OCI-LY1 (cell line): ENCODE results near the gene RRAS2.

Experiments used
- CTCF ChIP-seq: fragments of 200-600 bp; sonication (generic), shearing (Covaris generic); IDR thresholded peaks from 2 replicates; pipeline ENCODE4 v1.5.1; 2017; ENCODE audit warnings: mild to moderate bottlenecking, antibody characterized with exemption, low read length, moderate library complexity, mixed read lengths
- EZH2 ChIP-seq: fragments of 200-600 bp; sonication (generic), shearing (Covaris generic); IDR thresholded peaks from 2 replicates; pipeline ENCODE4 v1.8.0; 2017; ENCODE audit warnings: borderline replicate concordance, mixed run types, mild to moderate bottlenecking, antibody characterized with exemption, low read length, moderate library complexity, mixed read lengths

GRCh38 chr11:14240221-14240620 is 118.8 kb downstream of the RRAS2 start:
- TF ChIP-seq CTCF (no peak), EZH2 (no peak)
